Tibial nerve (tissue), 4 donors: ENCODE data around the gene CORIN.

Source experiments
- CTCF ChIP-seq, 5 experiments: fragments of 200-600 bp in 3 of 5; fragments of 450-650 bp in 2 of 5; sonication (generic) in 3 of 5; IDR thresholded peaks; one replicate each; pipeline ENCODE4 v1.5.1; 2016 to 2019; ENCODE audit warnings: antibody characterized with exemption in 5 of 5, mild to moderate bottlenecking in 3 of 5, moderate library complexity in 2 of 5
- EP300 ChIP-seq, 2 donors: sonication (generic); formaldehyde crosslinking; IDR thresholded peaks; one replicate each; pipeline ENCODE4 v1.6.1; 2017; ENCODE audit warnings: antibody characterized with exemption in 2 of 2, mild to moderate bottlenecking in 1 of 2
- POLR2A ChIP-seq, 2 donors: fragments of 450-650 bp; IDR thresholded peaks; one replicate each; pipeline ENCODE4 v1.6.1; 2017; ENCODE audit warnings: antibody characterized with exemption in 2 of 2, mild to moderate bottlenecking in 2 of 2, moderate library complexity in 2 of 2

GRCh38 chr4:47824840-47825239 is 13.0 kb downstream of the CORIN start:
- no peak for TF ChIP-seq CTCF (IDR thresholded peaks at IDR 0.05)
- no peak for TF ChIP-seq POLR2A (IDR thresholded peaks at IDR 0.05)
- no peak for TF ChIP-seq EP300 (IDR thresholded peaks at IDR 0.05)
